ENCODE measurements around the gene KLHL14. TPM values are rescaled to one million over a fixed set of nuclear protein-coding genes. Genes with fewer than 3 reads are reported as not detected.

Gene KLHL14
- total RNA-seq, 1 donor from 2014 or later: 0.13 TPM

DNA sequence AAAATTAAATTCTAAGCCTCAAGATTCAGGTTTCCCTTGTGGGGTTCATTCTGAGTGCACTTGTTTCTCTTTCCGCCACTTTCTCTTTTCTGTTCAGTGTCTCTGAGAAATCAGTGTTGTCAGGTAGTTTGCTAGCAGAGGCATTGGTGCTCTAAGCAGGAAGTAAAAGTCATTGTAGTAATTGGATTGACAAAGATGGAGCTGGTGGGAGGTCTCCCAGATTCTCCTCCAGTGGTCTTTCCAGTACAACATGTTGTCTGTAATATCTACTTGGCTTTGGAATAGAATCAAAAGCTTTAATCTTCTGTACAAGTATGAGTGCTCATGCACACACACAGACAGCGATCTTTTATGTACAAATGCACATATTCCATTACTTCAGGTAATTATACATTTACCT is 135.6 kb downstream of the KLHL14 start:
- no peak overlapping the region for H2AFZ ChIP-seq (replicated peaks)
- H3K79me2 ChIP-seq (ENCODE audit: low read depth): no peaks in the 10 kb centered on the region
- no peak for TF ChIP-seq EZH2 (IDR thresholded peaks at IDR 0.05)
- TF ChIP-seq, protein P1, sequence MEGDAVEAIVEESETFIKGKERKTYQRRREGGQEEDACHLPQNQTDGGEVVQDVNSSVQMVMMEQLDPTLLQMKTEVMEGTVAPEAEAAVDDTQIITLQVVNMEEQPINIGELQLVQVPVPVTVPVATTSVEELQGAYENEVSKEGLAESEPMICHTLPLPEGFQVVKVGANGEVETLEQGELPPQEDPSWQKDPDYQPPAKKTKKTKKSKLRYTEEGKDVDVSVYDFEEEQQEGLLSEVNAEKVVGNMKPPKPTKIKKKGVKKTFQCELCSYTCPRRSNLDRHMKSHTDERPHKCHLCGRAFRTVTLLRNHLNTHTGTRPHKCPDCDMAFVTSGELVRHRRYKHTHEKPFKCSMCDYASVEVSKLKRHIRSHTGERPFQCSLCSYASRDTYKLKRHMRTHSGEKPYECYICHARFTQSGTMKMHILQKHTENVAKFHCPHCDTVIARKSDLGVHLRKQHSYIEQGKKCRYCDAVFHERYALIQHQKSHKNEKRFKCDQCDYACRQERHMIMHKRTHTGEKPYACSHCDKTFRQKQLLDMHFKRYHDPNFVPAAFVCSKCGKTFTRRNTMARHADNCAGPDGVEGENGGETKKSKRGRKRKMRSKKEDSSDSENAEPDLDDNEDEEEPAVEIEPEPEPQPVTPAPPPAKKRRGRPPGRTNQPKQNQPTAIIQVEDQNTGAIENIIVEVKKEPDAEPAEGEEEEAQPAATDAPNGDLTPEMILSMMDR (IDR thresholded peaks at IDR 0.05): no peak
- no peak for TF ChIP-seq EZH2phosphoT487 (IDR thresholded peaks at IDR 0.05)
- H3F3A ChIP-seq (ENCODE audit: low read depth): no peaks in the 10 kb centered on the region
- Mint-ChIP-seq H3K27me3 (ENCODE audit: insufficient read depth, low read depth) (no peaks in the 10 kb centered on the region), H3K4me3 (no peak overlapping the region), H3K9me3 (no peaks in the 10 kb centered on the region), H3K27ac (no peak overlapping the region), H3K4me1 (no peaks in the 10 kb centered on the region), H3K36me3 (no peaks in the 10 kb centered on the region)
- DNase-seq (ENCODE audit: low spot score): no peak
- no peaks in the 10 kb centered on the region for H3K27me3 ChIP-seq
- no peaks in the 10 kb centered on the region for H3K36me3 ChIP-seq
- no peaks in the 10 kb centered on the region for H4K20me1 ChIP-seq (ENCODE audit: low read depth)
- no peak overlapping the region for H3K27ac ChIP-seq
- no peak overlapping the region for H3K4me3 ChIP-seq
- H3K9ac ChIP-seq: no peak overlapping the region
- no peaks in the 10 kb centered on the region for H3K4me1 ChIP-seq
- no peak overlapping the region for H3K4me2 ChIP-seq
- H3K9me3 ChIP-seq (ENCODE audit: low read depth): no peaks in the 10 kb centered on the region

DNA sequence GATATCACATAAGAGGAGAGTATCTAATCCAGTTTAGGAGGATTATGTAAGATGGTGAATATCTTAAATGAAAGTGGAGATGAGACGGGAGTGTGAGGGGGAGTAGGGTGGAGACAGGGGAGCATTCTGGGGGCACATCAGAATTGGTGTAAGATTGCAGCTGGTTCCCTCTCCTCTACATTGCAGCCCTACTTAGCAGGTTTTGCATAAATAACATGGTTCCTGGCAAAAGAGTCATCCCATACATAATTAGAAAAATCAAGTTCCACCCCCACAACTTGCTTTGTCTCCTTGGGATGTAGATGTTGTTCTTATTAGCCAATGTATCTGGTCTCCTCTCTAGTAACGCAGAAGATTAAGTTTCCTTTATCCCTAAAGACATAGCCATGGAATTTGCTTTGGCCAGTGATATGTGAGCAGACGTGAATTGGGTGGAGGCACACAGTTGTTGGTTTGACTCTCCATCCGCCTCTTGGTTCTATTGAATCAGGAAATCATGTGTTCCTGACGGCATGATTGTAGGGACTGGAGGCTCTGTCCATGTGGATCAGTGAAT is 137.9 kb downstream of the KLHL14 start:
- Histone ChIP-seq H2AFZ (replicated peaks) (no peak overlapping the region), H4K20me1 (ENCODE audit: low read depth) (no peaks in the 10 kb centered on the region), H3K79me2 (ENCODE audit: low read depth) (no peaks in the 10 kb centered on the region), H3K4me2 (no peak overlapping the region), H3K4me3 (no peak overlapping the region), H3K9ac (no peak overlapping the region), H3K27me3 (no peaks in the 10 kb centered on the region), H3K27ac (no peak overlapping the region), H3K4me1 (no peaks in the 10 kb centered on the region), H3K36me3 (no peaks in the 10 kb centered on the region), H3K9me3 (ENCODE audit: low read depth) (no peaks in the 10 kb centered on the region), H3F3A (ENCODE audit: low read depth) (no peaks in the 10 kb centered on the region)
- TF ChIP-seq, protein P1 (IDR thresholded peaks at IDR 0.05): no peak
- TF ChIP-seq EZH2 (IDR thresholded peaks at IDR 0.05) (no peak), EZH2phosphoT487 (IDR thresholded peaks at IDR 0.05) (no peak)
- Mint-ChIP-seq H3K36me3 (no peaks in the 10 kb centered on the region), H3K9me3 (no peaks in the 10 kb centered on the region), H3K27me3 (ENCODE audit: insufficient read depth, low read depth) (no peaks in the 10 kb centered on the region), H3K4me1 (no peaks in the 10 kb centered on the region), H3K4me3 (no peak overlapping the region), H3K27ac (no peak overlapping the region)
- DNase-seq (ENCODE audit: low spot score): no peak

DNA sequence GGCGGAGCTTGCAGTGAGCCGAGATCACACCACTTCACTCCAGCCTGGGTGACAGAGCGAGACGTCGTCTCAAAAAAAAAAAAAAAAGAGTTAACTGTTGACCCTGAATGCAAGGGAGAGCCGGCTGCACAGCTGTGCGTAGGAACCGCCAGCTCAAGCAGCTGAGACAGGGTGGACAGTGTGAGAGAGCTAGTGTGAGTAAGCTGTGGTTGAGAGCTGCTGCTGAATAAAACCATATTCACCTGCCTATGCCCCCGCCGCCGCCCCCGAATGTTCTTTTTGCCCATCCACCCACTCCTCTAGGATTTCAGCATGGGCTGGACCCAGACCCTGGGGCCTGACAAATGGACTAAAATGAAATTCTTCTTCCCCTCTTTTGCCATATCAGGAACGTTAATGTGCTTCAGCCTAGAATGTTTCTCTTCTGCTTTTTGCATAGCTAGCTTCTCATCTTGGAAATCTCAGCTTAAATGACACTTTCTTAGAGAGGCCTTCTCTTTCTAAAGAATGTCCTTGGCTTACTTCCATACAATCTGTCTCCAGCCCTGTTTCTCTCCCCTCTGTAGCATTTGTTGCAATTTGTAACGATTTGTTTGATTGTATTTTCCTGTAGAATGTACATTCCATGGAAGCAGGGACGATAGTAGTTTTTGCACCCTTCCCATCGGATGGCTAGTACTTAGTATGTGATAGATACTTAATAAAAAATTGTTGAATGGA is 142.7 kb downstream of the KLHL14 start:
- Mint-ChIP-seq H3K27ac (no peak overlapping the region), H3K36me3 (no peaks in the 10 kb centered on the region), H3K4me3 (no peak overlapping the region), H3K9me3 (peaks cover 2% of the 10 kb centered on the region), H3K4me1 (peaks cover 3% of the 10 kb centered on the region), H3K27me3 (ENCODE audit: insufficient read depth, low read depth) (peaks cover 2% of the 10 kb centered on the region)
- Histone ChIP-seq H3K4me1 (no peaks in the 10 kb centered on the region), H3K36me3 (no peaks in the 10 kb centered on the region), H3K4me3 (no peak overlapping the region), H3F3A (ENCODE audit: low read depth) (no peaks in the 10 kb centered on the region), H2AFZ (replicated peaks) (no peak overlapping the region), H3K79me2 (ENCODE audit: low read depth) (no peaks in the 10 kb centered on the region), H3K27ac (no peak overlapping the region), H3K9me3 (ENCODE audit: low read depth) (no peaks in the 10 kb centered on the region), H3K4me2 (no peak overlapping the region), H4K20me1 (ENCODE audit: low read depth) (no peaks in the 10 kb centered on the region), H3K9ac (no peak overlapping the region), H3K27me3 (no peaks in the 10 kb centered on the region)
- DNase-seq (ENCODE audit: low spot score): no peak
- TF ChIP-seq, protein P1 (IDR thresholded peaks at IDR 0.05): no peak
- TF ChIP-seq EZH2phosphoT487 (IDR thresholded peaks at IDR 0.05) (no peak), EZH2 (IDR thresholded peaks at IDR 0.05) (no peak)

Data from neural progenitor cell (in vitro differentiated cells).